HG02870 (cell line): ENCODE measurements around the gene DNAJC5G.
"Not testable (repeated sequence)": the region's sequence is repeated elsewhere in the genome, so short reads cannot be mapped to it uniquely, and the experiment has no call there.

Experiments
- ATAC-seq: cut with Tn5 transposase; IDR thresholded peaks from one replicate; pipeline ENCODE4 v1.9.1; 2021; ENCODE audit warnings: mild to moderate bottlenecking, moderate library complexity; ENCODE audit not compliant: unreplicated experiment

The DNAJC5G gene

DNA sequence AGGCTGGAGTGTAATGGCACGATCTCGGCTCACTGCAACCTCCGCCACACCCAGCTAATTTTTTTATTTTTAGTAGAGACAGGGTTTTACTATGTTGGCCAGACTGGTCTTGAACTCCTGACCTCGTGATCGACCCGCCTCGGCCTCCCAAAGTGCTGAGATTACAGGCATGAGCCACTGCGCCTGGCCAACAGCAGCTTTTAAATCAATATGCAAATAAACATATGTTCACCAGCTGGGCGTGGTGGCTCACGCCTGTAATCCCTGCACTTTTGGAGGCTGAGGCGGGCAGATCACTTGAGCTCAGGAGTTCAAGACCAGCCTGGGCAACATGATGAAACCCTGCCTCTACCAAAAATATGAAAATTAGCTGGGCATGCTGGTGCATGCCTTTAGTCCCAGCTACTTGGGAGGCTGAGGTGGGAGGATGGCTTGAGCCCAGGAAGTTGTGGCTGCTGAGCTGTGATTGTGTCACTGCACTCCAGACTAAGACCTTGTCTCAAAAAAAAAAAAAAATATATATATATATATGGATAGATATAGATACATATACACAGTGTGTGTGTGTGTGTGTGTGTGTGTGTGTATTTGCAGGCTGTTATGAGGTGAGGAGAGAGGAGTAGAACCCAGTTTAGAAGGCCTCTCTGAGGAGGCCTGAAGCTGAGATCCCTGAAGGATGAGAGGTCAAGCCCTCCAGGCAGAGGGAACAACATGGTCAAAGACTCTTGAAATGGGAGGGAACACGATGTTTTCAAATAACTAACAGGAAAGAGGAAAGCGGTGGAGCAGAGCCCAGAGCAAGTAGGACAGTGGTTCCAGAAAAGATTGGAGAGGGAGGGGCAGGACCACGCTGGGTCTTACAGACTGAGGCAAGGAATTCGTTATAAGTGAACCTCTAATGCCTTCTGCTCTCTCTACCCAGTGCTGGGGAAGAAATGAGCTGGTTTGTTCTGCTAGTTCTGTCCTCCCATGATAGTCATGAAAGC, 2.4 kb upstream of the DNAJC5G start:
- not testable (repeated sequence) for ATAC-seq

- ATAC-seq = no peak
Observed at GRCh38 chr2:27278010-27278409, 2.8 kb downstream of the DNAJC5G start.

- no peak for ATAC-seq
Observed at GRCh38 chr2:27280826-27281225, 5.6 kb downstream of the DNAJC5G start.

DNA sequence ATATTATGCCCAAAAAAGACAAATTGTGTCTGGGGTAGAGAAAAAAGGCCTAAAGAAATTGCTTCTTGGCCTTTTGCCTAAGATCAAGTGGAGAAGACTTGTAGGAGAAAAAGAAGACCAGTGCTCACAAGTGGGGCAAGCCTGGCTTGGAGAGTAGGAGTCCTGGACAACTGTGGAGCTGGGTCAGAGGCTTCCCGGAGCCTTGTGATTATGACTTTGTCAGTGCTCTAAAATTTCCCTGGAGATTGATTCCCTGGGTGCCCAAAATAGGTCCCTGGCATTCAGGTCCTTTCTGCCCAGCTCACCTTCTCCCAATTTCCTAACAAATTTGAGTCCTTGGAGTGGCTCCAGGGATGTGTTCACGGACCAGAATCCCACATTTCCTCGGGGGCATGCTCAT, 6.2 kb downstream of the DNAJC5G start:
- ATAC-seq = no peak

- no peak for ATAC-seq
Observed at GRCh38 chr2:27281855-27282559, 6.8 kb downstream of the DNAJC5G start, which contains the start of gene TRIM54. Gene TRIM54, plus strand, starts transcription at chr2:27282429. Its CDS starts 303 bp downstream, at chr2:27282732.

- no peak for ATAC-seq
Observed at GRCh38 chr2:27282892-27283291, 7.7 kb downstream of the DNAJC5G start.

GRCh38 chr2:27284996-27285395, 9.8 kb downstream of the DNAJC5G start:
- ATAC-seq = no peak

GRCh38 chr2:27285481-27285880, 10.2 kb downstream of the DNAJC5G start:
- no peak for ATAC-seq

DNA sequence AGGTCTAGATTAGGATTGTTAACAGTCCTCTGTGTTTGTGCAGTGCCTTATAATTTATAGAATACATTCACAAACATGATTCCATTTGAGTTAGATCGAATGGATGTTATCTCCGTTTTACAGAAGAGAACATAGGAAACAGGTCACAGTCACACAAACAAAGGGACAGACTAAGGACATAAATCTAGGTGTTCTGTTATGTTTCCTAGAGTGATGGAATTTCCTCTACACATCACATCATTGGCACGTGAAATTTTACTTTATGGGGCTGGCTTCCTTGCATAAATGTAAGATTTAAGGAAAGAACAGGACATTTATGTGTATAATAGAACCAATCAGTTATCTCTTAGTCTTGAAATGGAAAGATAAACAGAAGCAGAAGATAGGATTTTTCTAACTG, 13.4 kb downstream of the DNAJC5G start:
- ATAC-seq = no peak

DNA sequence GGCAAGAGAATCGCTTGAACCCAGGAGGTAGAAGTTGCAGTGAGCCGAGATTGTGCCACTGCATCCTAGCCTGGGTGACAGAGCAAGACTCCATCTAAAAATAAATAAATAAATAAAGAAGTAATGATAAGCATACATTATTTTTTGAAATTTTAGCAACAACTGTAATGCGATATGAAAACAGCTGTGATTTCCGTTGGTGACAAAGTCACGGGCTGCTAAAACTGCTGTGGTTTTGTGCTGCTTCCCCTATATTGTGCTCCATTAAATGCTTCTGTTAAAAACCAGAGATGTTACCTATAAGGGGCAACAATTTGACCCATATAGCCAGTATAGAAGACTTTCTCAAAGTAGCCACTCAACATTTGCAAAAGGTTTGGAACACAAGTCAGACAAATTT, 15.3 kb downstream of the DNAJC5G start:
- ATAC-seq = no peak

GRCh38 chr2:27291865-27292264, 16.6 kb downstream of the DNAJC5G start:
- no peak for ATAC-seq

DNA sequence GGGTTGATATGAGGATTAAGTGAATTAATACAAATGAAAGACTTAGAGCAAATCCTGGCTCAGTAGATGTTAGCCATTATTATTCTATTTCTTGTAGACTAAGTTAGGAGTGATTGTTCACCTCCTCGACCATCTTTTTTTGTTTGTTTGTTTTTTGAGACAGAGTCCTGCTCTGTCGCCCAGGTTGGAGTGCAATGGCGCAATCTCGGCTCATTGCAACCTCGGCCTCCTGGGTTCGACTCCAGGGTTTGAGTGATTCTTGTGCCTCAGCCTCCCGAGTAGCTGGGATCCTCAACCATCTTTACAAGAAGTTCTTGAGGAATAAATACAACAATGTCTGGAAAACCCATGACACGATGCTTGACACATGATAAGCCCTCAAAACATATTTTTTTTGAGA, 19.7 kb downstream of the DNAJC5G start:
- ATAC-seq = no peak

- ATAC-seq = no peak
Observed at GRCh38 chr2:27296481-27296880, 21.2 kb downstream of the DNAJC5G start.

- no peak for ATAC-seq
Observed at GRCh38 chr2:27297195-27297594, 22.0 kb downstream of the DNAJC5G start.

- ATAC-seq = no peak
Observed at GRCh38 chr2:27298391-27299080, 23.3 kb downstream of the DNAJC5G start.

GRCh38 chr2:27300606-27301005, 25.4 kb downstream of the DNAJC5G start:
- not testable (repeated sequence) for ATAC-seq

GRCh38 chr2:27303093-27304025, 28.1 kb downstream of the DNAJC5G start:
- ATAC-seq = no peak

DNA sequence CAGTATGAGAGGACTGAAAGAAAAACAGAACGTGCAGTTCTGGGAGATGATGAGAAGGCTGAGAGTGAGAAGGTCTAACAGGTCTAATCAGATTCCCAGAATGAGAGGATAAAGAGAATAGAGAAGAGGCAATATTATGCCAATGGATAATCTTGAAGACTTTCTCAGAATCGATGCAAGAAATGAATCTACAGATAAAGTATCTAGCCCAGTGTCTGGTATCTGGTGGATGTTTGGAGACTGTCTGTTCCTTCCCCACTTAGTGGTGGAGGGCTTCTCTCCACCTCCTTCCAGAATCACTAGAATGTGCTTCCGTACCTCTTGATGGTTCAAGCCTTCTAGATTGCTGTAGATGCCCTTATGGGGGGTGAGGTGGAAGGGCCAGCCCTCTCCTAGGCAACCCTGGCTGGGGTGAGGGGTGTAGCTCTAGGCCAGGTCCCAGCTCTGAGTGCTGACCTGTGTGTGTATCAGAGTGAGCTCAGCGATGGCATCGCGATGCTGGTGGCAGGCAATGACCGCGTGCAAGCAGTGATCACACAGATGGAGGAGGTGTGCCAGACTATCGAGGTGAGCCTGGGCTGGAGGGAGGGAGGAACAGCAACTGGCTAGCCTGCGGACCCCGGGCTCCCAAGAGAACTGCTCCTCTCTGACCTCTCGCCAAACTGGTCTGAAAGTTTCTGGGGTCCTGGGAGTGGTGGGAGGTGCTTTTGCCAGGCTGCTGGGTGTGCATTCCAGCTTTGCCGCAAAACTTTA, 29.4 kb downstream of the DNAJC5G start:
- no peak for ATAC-seq

GRCh38 chr2:27305516-27305915, 30.3 kb downstream of the DNAJC5G start:
- ATAC-seq = no peak
